K562 (cell line): ENCODE measurements around the gene ROM1. TPM values are rescaled to one million over a fixed set of nuclear protein-coding genes. Genes with fewer than 3 reads are reported as not detected.

Experiments
- ATAC-seq: fragments of 200-7000 bp; cut with Tn5 transposase; 3 replicates; pipeline ENCODE4 v1.9.1; 2020; ENCODE audit warnings: moderate library complexity
- BruUV-seq: library from RNA; stranded (reverse); fragments of 400-500 nt; replicated peaks from 2 replicates; lab custom pipeline; 2021; lab: Mats Ljungman, UMichigan
- CTCF ChIA-PET: fragments of 300-600 bp; formaldehyde crosslinking; extraction: SDS; loops from one replicate; lab custom pipeline; 2021; ENCODE audit warnings: low intra/inter-chr PET ratio; lab: Yijun Ruan, JAX
- POLR2A ChIA-PET: fragments of 300-600, 350-650 bp; sonication (Branson Sonifier 250); formaldehyde crosslinking; extraction: SDS; loops from one replicate; lab custom pipeline; 2021; ENCODE audit warnings: antibody characterized with exemption, inconsistent platforms; lab: Yijun Ruan, JAX
- DNase-seq, 4 experiments: peaks; one replicate each; pipeline versions ENCODE4 v3.0.0 to v3.0.0-alpha.2; 2011 to 2018; ENCODE audit warnings: low spot score in 3 of 4, mixed read lengths in 3 of 4; ENCODE audit errors: extremely low read depth in 1 of 4
- FAIRE-seq: peaks from 2 replicates; lab custom pipeline; 2011; peaks lifted over from hg19 to GRCh38; lab: Jason Lieb, UNC
- H2AFZ ChIP-seq: 2 replicates; pipeline ENCODE4 v1.6.0; 2011; ENCODE audit warnings: low read depth, low read length, control low read depth, inconsistent platforms
- H3K27ac ChIP-seq: fragments of 200-600 bp; 3 replicates; pipeline ENCODE4 v1.8.0; 2011; ENCODE audit warnings: low read depth, mild to moderate bottlenecking, control low read depth, inconsistent platforms, low read length, moderate library complexity, mixed read lengths; ENCODE audit errors: extremely low read depth
- H3K27me3 ChIP-seq, 2 experiments: fragments of 300-600 bp in 1 of 2; 2 replicates in 1 of 2; 3 replicates in 1 of 2; pipeline versions ENCODE4 v1.6.0 to v1.8.0; 2011; ENCODE audit warnings: inconsistent platforms in 2 of 2, low read length in 2 of 2, mild to moderate bottlenecking in 1 of 2, mixed read lengths in 1 of 2, moderate library complexity in 1 of 2; ENCODE audit not compliant: control insufficient read depth in 2 of 2, insufficient read depth in 2 of 2
- H3K36me3 ChIP-seq: fragments of 300-600 bp; 3 replicates; pipeline ENCODE4 v1.8.0; 2011; ENCODE audit warnings: mild to moderate bottlenecking, low read length, inconsistent platforms; ENCODE audit not compliant: control insufficient read depth, insufficient read depth
- H3K4me1 ChIP-seq, 2 experiments: fragments of 200-600 bp in 1 of 2; replicated peaks in 1 of 2; 2 replicates in 1 of 2; 3 replicates in 1 of 2; pipeline versions ENCODE4 v1.5.1 to v1.8.0; 2011; ENCODE audit warnings: inconsistent platforms in 2 of 2, low read length in 2 of 2, mild to moderate bottlenecking in 1 of 2, mixed read lengths in 1 of 2, moderate library complexity in 1 of 2; ENCODE audit not compliant: control insufficient read depth in 2 of 2, insufficient read depth in 2 of 2
- H3K4me2 ChIP-seq: 2 replicates; pipeline ENCODE4 v1.6.1; 2011; ENCODE audit warnings: low read length, control low read depth, inconsistent platforms, mixed read lengths; ENCODE audit not compliant: insufficient read depth
- H3K4me3 ChIP-seq: fragments of 200-600 bp; sonication (generic), shearing (Covaris generic); 2 replicates; pipeline ENCODE4 v1.5.1; 2016; ENCODE audit warnings: control low read depth, inconsistent platforms
- H3K79me2 ChIP-seq: fragments of 200-600 bp; 3 replicates; pipeline ENCODE4 v1.8.0; 2011; ENCODE audit warnings: low read length, inconsistent platforms; ENCODE audit not compliant: control insufficient read depth, insufficient read depth
- H3K9ac ChIP-seq, 2 experiments: 2 replicates each; pipeline versions ENCODE4 v1.6.0 to v1.6.1; 2011; ENCODE audit warnings: low read depth in 2 of 2, low read length in 2 of 2, control low read depth in 1 of 2, inconsistent platforms in 1 of 2, mild to moderate bottlenecking in 1 of 2, mixed read lengths in 1 of 2; ENCODE audit not compliant: insufficient read depth in 1 of 2
- H3K9me1 ChIP-seq: one replicate; pipeline ENCODE4 v1.6.0; 2011; ENCODE audit warnings: inconsistent platforms, mild to moderate bottlenecking, low read length, moderate library complexity; ENCODE audit not compliant: control insufficient read depth, insufficient read depth
- H3K9me3 ChIP-seq: replicated peaks from 2 replicates; pipeline ENCODE4 v1.5.1; 2011; ENCODE audit warnings: low read depth, low read length, inconsistent platforms; ENCODE audit not compliant: control insufficient read depth, insufficient read depth
- H4K20me1 ChIP-seq: replicated peaks from 2 replicates; pipeline ENCODE4 v1.6.1; 2011; ENCODE audit warnings: low read length, inconsistent platforms, mixed read lengths; ENCODE audit not compliant: control insufficient read depth, insufficient read depth
- ELF1 ChIP-seq: fragments of 200-800 bp; sonication (Bioruptor generic); IDR thresholded peaks from 2 replicates; pipeline ENCODE4 v1.6.1; 2016; ENCODE audit warnings: missing genetic modification characterization, missing compliant biosample characterization
- JUN ChIP-seq, 2 experiments: sonication (generic) in 1 of 2; formaldehyde crosslinking in 1 of 2; IDR thresholded peaks; 2 replicates each; pipeline versions ENCODE4 v1.6.1 to v1.8.0; 2012 to 2022; ENCODE audit warnings: borderline replicate concordance in 2 of 2, mild to moderate bottlenecking in 2 of 2, improper control_type of control experiment in 1 of 2, low read depth in 1 of 2, low read length in 1 of 2, missing genetic modification reagents in 1 of 2
- KDM5B ChIP-seq: fragments of 200-600 bp; sonication (generic); IDR thresholded peaks from 2 replicates; pipeline ENCODE4 v1.6.1; 2012; ENCODE audit warnings: low read depth, mild to moderate bottlenecking, moderate library complexity, low read length, control low read depth, inconsistent platforms; ENCODE audit not compliant: insufficient replicate concordance
- LCOR ChIP-seq: sonication (generic); formaldehyde crosslinking; IDR thresholded peaks from 2 replicates; pipeline ENCODE4 v1.8.0; 2022; ENCODE audit warnings: mild to moderate bottlenecking, missing genetic modification reagents
- SMARCA4 ChIP-seq: fragments of 450-650 bp; IDR thresholded peaks from 2 replicates; pipeline ENCODE4 v1.6.1; 2016
- WGBS: fragments of 100-300 bp; shearing (Covaris generic); methylation state at CpG from one replicate; pipeline ENCODE4 v1.1.6; 2016; ENCODE audit warnings: low coverage, mixed read lengths; ENCODE audit not compliant: insufficient coverage; ENCODE audit errors: missing lambda C conversion rate; 5-methylcytosine and 5-hydroxymethylcytosine counted together
- in situ Hi-C: fragments of 300-500 bp; cut with MboI; formaldehyde crosslinking; loops from 4 replicates; pipeline ENCODE4 v1.15.0; 2018; ENCODE audit warnings: inconsistent platforms, mixed read lengths
- intact Hi-C: fragments of 100-400 bp; cut with micrococcal nuclease; formaldehyde crosslinking; loops from 2 replicates; pipeline ENCODE4 v1.14.2; 2022
- polyA plus RNA-seq, 8 experiments: library from polyadenylated mRNA; depleted of rRNA in 4 of 8; stranded (reverse) in 5 of 8; unstranded in 3 of 8; fragments of >200 nt; fragmentation: Nextera tagmentation in 2 of 8; fragmentation: Illumina TruSeq in 1 of 8; extraction: Ambion mirVana in 2 of 8; extraction: Trizol in 1 of 8; gene quantifications; 2 replicates each; pipeline versions ENCODE4 v1.2.1 to v1.2.3, GENCODE V29; 2011 to 2014; ENCODE audit warnings: inconsistent platforms in 1 of 8, missing spikeins in 1 of 8
- total RNA-seq, 7 experiments: library from RNA; depleted of rRNA in 6 of 7; stranded (reverse); fragments of >200 nt in 6 of 7; fragmentation: Illumina TruSeq in 2 of 7; extraction: Trizol in 2 of 7; gene quantifications; 2 replicates each; pipeline versions ENCODE4 v1.2.1 to v1.2.3, GENCODE V29; 2011 to 2021; ENCODE audit warnings: low replicate concordance in 1 of 7
- TF ChIP-seq, protein P1 (sequence below): fragments of 450-650 bp; IDR thresholded peaks from 2 replicates; pipeline ENCODE4 v1.6.1; 2018; ENCODE audit not compliant: partially characterized antibody
- TF ChIP-seq, protein P2 (sequence below): fragments of 200-800 bp; sonication (Bioruptor generic); IDR thresholded peaks from 2 replicates; pipeline ENCODE4 v1.6.1; 2017; ENCODE audit warnings: missing genetic modification characterization, missing compliant biosample characterization
- TF ChIP-seq, protein P3 (sequence below): sonication (generic); formaldehyde crosslinking; IDR thresholded peaks from 2 replicates; pipeline ENCODE4 v1.8.0; 2022; ENCODE audit warnings: missing genetic modification reagents, mild to moderate bottlenecking, borderline replicate concordance
- TF ChIP-seq, protein P4 (sequence below), 2 experiments: IDR thresholded peaks; 2 replicates each; pipeline ENCODE4 v1.6.1; 2012; ENCODE audit warnings: improper control_type of control experiment in 2 of 2, low read depth in 2 of 2, low read length in 2 of 2, borderline replicate concordance in 1 of 2

Gene ROM1
- total and polyA plus RNA-seq, 9 of the 15 experiments (the other 6 are each of a cell fraction or from before 2014, with no cell fraction given) = 0.75 to 4.0 (median 2.6) TPM

DNA sequence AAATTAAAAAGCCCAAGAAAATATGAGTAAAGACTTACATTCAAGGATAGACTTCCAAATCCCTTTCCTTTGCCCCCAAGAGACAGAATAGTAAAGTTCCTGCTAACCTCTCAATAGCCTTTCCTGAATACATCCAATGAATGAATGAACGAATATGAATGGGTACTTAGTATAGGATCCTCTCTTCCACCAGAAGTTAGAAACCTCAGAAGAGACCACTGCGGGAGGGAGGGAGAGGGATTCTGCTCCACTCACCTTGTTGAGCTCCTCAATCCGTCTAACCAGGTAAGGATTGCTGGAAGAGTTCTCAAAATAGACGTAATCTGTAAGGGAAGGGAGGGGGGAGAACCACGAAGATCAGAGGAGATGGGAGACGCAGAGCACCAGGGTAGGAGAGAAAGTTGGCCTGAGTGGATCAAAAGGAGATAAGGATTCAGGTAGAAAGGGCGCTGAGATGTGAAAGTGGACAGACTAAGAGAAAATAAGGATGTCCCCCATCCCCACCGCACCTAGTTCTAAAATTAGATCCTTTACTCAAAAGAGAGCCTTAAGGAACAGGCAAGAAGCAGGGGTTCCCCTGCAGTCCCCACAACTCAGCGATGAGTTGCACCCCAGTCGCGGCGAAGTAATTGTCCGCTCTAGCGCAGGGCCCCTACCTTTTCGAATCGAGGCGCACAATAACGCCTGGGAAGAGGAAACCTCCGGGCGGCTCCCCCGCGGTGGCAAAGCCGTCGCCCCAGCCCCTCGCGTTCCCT lies 12.5 kb upstream of the ROM1 start:
- H2AFZ ChIP-seq = peak overlapping the region; percentile 78; the same call in 1 of the 2 replicates
- peak; percentile 2 for ATAC-seq
- H3K4me2 ChIP-seq = peak overlapping the region; percentile 95
- CTCF ChIA-PET = no interaction called here
- WGBS = under 1% methylated on average over 23 of the region's 26 CpGs
- POLR2A ChIA-PET = interaction anchor here (0.6 to 2.7 kb wide), 11 partner anchors 9 to 240 kb away, joined by 3 to 45 read pairs (median 6); partner anchors contain the start of genes C11orf98, CSKMT, EEF1G and LBHD1
- no peaks in the 10 kb centered on the region for H3K27me3 ChIP-seq
- peak in 2 of 4 experiments; percentile 32 to 49 for DNase-seq
- H3K27ac ChIP-seq = peak overlapping the region; percentile 97
- no peaks in the 10 kb centered on the region for H3K9me3 ChIP-seq
- peak overlapping the region; percentile 95 for H3K4me3 ChIP-seq
- peaks cover 14 to 37% of the 10 kb centered on the region in 2 experiments; a peak in 4 of 5 replicates for H3K4me1 ChIP-seq
- FAIRE-seq = peak; percentile 82
- no peaks in the 10 kb centered on the region for H4K20me1 ChIP-seq
- peaks cover 46% of the 10 kb centered on the region for H3K79me2 ChIP-seq
- H3K36me3 ChIP-seq = peaks cover 72% of the 10 kb centered on the region
- in situ Hi-C loops = no loop called here
- H3K9ac ChIP-seq = peak overlapping the region; percentile 95 to 100
- no TSS peak for BruUV-seq
- no peaks in the 10 kb centered on the region for H3K9me1 ChIP-seq
- intact Hi-C loops = loop anchor here (5.0 kb wide), 1 partner anchor 72 kb away; the partner anchor contains the start of genes LBHD1 and UQCC3
- TF ChIP-seq KDM5B (peak; percentile 61), LCOR (0 out of 2 replicates have a peak, but pooled peaks have one; percentile 9), SMARCA4 (peak; percentile 43; the same call in 1 of the 2 replicates), ELF1 (peak; percentile 6; the same call in 1 of the 2 replicates), JUN (IDR thresholded peaks at IDR 0.05; ENCODE audit: borderline replicate concordance, low read depth, low read length) (no peak), JUN (CRISPR knock-in tag; IDR thresholded peaks at IDR 0.05; ENCODE audit: borderline replicate concordance) (0 out of 2 replicates have a peak, but pooled peaks have one; percentile 48)
- TF ChIP-seq, protein P1, sequence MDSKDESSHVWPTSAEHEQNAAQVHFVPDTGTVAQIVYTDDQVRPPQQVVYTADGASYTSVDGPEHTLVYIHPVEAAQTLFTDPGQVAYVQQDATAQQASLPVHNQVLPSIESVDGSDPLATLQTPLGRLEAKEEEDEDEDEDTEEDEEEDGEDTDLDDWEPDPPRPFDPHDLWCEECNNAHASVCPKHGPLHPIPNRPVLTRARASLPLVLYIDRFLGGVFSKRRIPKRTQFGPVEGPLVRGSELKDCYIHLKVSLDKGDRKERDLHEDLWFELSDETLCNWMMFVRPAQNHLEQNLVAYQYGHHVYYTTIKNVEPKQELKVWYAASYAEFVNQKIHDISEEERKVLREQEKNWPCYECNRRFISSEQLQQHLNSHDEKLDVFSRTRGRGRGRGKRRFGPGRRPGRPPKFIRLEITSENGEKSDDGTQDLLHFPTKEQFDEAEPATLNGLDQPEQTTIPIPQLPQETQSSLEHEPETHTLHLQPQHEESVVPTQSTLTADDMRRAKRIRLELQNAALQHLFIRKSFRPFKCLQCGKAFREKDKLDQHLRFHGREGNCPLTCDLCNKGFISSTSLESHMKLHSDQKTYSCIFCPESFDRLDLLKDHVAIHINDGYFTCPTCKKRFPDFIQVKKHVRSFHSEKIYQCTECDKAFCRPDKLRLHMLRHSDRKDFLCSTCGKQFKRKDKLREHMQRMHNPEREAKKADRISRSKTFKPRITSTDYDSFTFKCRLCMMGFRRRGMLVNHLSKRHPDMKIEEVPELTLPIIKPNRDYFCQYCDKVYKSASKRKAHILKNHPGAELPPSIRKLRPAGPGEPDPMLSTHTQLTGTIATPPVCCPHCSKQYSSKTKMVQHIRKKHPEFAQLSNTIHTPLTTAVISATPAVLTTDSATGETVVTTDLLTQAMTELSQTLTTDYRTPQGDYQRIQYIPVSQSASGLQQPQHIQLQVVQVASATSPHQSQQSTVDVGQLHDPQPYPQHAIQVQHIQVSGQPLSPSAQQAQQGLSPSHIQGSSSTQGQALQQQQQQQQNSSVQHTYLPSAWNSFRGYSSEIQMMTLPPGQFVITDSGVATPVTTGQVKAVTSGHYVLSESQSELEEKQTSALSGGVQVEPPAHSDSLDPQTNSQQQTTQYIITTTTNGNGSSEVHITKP = peak; percentile 25
- TF ChIP-seq, protein P2, sequence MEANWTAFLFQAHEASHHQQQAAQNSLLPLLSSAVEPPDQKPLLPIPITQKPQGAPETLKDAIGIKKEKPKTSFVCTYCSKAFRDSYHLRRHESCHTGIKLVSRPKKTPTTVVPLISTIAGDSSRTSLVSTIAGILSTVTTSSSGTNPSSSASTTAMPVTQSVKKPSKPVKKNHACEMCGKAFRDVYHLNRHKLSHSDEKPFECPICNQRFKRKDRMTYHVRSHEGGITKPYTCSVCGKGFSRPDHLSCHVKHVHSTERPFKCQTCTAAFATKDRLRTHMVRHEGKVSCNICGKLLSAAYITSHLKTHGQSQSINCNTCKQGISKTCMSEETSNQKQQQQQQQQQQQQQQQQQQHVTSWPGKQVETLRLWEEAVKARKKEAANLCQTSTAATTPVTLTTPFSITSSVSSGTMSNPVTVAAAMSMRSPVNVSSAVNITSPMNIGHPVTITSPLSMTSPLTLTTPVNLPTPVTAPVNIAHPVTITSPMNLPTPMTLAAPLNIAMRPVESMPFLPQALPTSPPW (CRISPR knock-in tag) = peak; percentile 35; the same call in 1 of the 2 replicates
- TF ChIP-seq, protein P3, sequence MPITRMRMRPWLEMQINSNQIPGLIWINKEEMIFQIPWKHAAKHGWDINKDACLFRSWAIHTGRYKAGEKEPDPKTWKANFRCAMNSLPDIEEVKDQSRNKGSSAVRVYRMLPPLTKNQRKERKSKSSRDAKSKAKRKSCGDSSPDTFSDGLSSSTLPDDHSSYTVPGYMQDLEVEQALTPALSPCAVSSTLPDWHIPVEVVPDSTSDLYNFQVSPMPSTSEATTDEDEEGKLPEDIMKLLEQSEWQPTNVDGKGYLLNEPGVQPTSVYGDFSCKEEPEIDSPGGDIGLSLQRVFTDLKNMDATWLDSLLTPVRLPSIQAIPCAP (CRISPR knock-in tag) = no peak
- TF ChIP-seq, protein P4, sequence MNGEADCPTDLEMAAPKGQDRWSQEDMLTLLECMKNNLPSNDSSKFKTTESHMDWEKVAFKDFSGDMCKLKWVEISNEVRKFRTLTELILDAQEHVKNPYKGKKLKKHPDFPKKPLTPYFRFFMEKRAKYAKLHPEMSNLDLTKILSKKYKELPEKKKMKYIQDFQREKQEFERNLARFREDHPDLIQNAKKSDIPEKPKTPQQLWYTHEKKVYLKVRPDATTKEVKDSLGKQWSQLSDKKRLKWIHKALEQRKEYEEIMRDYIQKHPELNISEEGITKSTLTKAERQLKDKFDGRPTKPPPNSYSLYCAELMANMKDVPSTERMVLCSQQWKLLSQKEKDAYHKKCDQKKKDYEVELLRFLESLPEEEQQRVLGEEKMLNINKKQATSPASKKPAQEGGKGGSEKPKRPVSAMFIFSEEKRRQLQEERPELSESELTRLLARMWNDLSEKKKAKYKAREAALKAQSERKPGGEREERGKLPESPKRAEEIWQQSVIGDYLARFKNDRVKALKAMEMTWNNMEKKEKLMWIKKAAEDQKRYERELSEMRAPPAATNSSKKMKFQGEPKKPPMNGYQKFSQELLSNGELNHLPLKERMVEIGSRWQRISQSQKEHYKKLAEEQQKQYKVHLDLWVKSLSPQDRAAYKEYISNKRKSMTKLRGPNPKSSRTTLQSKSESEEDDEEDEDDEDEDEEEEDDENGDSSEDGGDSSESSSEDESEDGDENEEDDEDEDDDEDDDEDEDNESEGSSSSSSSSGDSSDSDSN (IDR thresholded peaks at IDR 0.05; ENCODE audit: borderline replicate concordance in 1 of 2, low read depth in 2 of 2, low read length in 2 of 2) = 0 out of 4 replicates have a peak, but pooled peaks of 1 of the 2 experiments have one; percentile 69
